WTC11 (cell line): ENCODE measurements around the gene ICOS. TPM values are rescaled to one million over a fixed set of nuclear protein-coding genes. Genes with fewer than 3 reads are reported as not detected.

Source experiments
- ATAC-seq: fragments of 200-7000 bp; cut with Tn5 transposase; 2 replicates; pipeline ENCODE4 v1.10.0; 2021; ENCODE audit warnings: mild to moderate bottlenecking, moderate library complexity
- CTCF ChIA-PET: fragments of 300-600 bp; sonication (Branson Sonifier 250); formaldehyde crosslinking; loops from one replicate; lab custom pipeline; 2021; ENCODE audit warnings: antibody characterized with exemption; lab: Charles Lee
- POLR2A ChIA-PET: fragments of 350-600 bp; sonication (Branson Sonifier 250); formaldehyde crosslinking; loops from one replicate; lab custom pipeline; 2021; ENCODE audit warnings: antibody characterized with exemption; lab: Charles Lee
- DNase-seq: peaks from one replicate; pipeline ENCODE4 v3.0.0; 2021; ENCODE audit warnings: low spot score
- H3K27ac Mint-ChIP-seq: 2 replicates; pipeline ENCODE4 v1.8.0; 2021; ENCODE audit warnings: mixed read lengths
- H3K27me3 Mint-ChIP-seq: 2 replicates; pipeline ENCODE4 v1.8.0; 2021; ENCODE audit warnings: low read depth, mild to moderate bottlenecking, moderate library complexity, mixed read lengths
- H3K36me3 Mint-ChIP-seq: 2 replicates; pipeline ENCODE4 v1.8.0; 2021; ENCODE audit warnings: mixed read lengths
- H3K4me1 Mint-ChIP-seq: 2 replicates; pipeline ENCODE4 v1.8.0; 2022; ENCODE audit warnings: mixed read lengths
- H3K4me3 Mint-ChIP-seq: 2 replicates; pipeline ENCODE4 v1.8.0; 2021; ENCODE audit warnings: mild to moderate bottlenecking, moderate library complexity, mixed read lengths
- H3K9me3 Mint-ChIP-seq: 2 replicates; pipeline ENCODE4 v1.8.0; 2021; ENCODE audit warnings: mixed read lengths
- ATF1 ChIP-seq: sonication (generic); formaldehyde crosslinking; IDR thresholded peaks from 2 replicates; pipeline ENCODE4 v1.8.1; 2023; ENCODE audit warnings: mild to moderate bottlenecking, moderate library complexity, missing genetic modification reagents
- CREM ChIP-seq: sonication (generic); formaldehyde crosslinking; IDR thresholded peaks from 2 replicates; pipeline ENCODE4 v1.8.1; 2022; ENCODE audit warnings: mild to moderate bottlenecking, missing genetic modification reagents, moderate library complexity
- ELF4 ChIP-seq: sonication (generic); formaldehyde crosslinking; IDR thresholded peaks from 2 replicates; pipeline ENCODE4 v1.8.1; 2022; ENCODE audit warnings: low read depth, mild to moderate bottlenecking, moderate library complexity, missing genetic modification reagents
- GRHL2 ChIP-seq: fragments of 250-450 bp; sonication (Bioruptor Pico); IDR thresholded peaks from 2 replicates; pipeline ENCODE4 v1.8.0; 2022; ENCODE audit warnings: mild to moderate bottlenecking, moderate library complexity; ENCODE audit not compliant: insufficient replicate concordance, severe bottlenecking
- JAZF1 ChIP-seq: fragments of 250-450 bp; sonication (Bioruptor Pico); IDR thresholded peaks from 2 replicates; pipeline ENCODE4 v1.9.0; 2021; ENCODE audit warnings: moderate library complexity, mild to moderate bottlenecking, inconsistent platforms
- NR1H2 ChIP-seq: sonication (generic); formaldehyde crosslinking; IDR thresholded peaks from 2 replicates; pipeline ENCODE4 v1.9.0; 2021; ENCODE audit warnings: mild to moderate bottlenecking, moderate library complexity, missing genetic modification reagents
- NR3C1 ChIP-seq: sonication (generic); formaldehyde crosslinking; conservative IDR thresholded peaks from 2 replicates; pipeline ENCODE4 v1.8.1; 2023; ENCODE audit warnings: low read depth, mild to moderate bottlenecking, missing genetic modification reagents
- OVOL2 ChIP-seq: fragments of 250-450 bp; sonication (Bioruptor Pico); IDR thresholded peaks from 2 replicates; pipeline ENCODE4 v1.9.0; 2021; ENCODE audit warnings: mild to moderate bottlenecking, borderline replicate concordance
- TEAD4 ChIP-seq: sonication (generic); formaldehyde crosslinking; IDR thresholded peaks from 2 replicates; pipeline ENCODE4 v1.8.0; 2022; ENCODE audit warnings: mild to moderate bottlenecking, missing genetic modification reagents
- ZNF232 ChIP-seq: sonication (generic); formaldehyde crosslinking; IDR thresholded peaks from 2 replicates; pipeline ENCODE4 v1.8.0; 2022; ENCODE audit warnings: mild to moderate bottlenecking, missing genetic modification reagents
- ZNF416 ChIP-seq: fragments of 250-450 bp; sonication (Bioruptor Pico); IDR thresholded peaks from 2 replicates; pipeline ENCODE4 v1.9.0; 2021; ENCODE audit warnings: mild to moderate bottlenecking, inconsistent platforms
- ZNF671 ChIP-seq: fragments of 250-450 bp; sonication (Bioruptor Pico); IDR thresholded peaks from 2 replicates; pipeline ENCODE4 v1.8.0; 2021; ENCODE audit warnings: mild to moderate bottlenecking
- total RNA-seq: library from RNA; stranded (reverse); gene quantifications from 3 replicates; pipeline ENCODE4 v1.2.3, GENCODE V29; 2021
- TF ChIP-seq, protein P1 (sequence below): sonication (generic); formaldehyde crosslinking; IDR thresholded peaks from 2 replicates; pipeline ENCODE4 v1.8.1; 2023; ENCODE audit warnings: mild to moderate bottlenecking, missing genetic modification reagents, moderate library complexity
- TF ChIP-seq, protein P2 (sequence below): sonication (generic); formaldehyde crosslinking; IDR thresholded peaks from 2 replicates; pipeline ENCODE4 v1.8.1; 2023; ENCODE audit warnings: mild to moderate bottlenecking, missing genetic modification reagents, borderline replicate concordance
- TF ChIP-seq, protein P3 (sequence below): fragments of 250-450 bp; sonication (Bioruptor Pico); IDR thresholded peaks from 2 replicates; pipeline ENCODE4 v1.9.0; 2021; ENCODE audit warnings: mild to moderate bottlenecking
- TF ChIP-seq, protein P4 (sequence below): fragments of 250-450 bp; sonication (Bioruptor Pico); conservative IDR thresholded peaks from 2 replicates; pipeline ENCODE4 v1.9.0; 2021; ENCODE audit warnings: mild to moderate bottlenecking
- TF ChIP-seq, protein P5 (sequence below): sonication (generic); formaldehyde crosslinking; IDR thresholded peaks from 2 replicates; pipeline ENCODE4 v1.8.0; 2022; ENCODE audit warnings: mild to moderate bottlenecking, missing genetic modification reagents
- TF ChIP-seq, protein P6 (sequence below): sonication (generic); formaldehyde crosslinking; IDR thresholded peaks from 2 replicates; pipeline ENCODE4 v1.8.0; 2023; ENCODE audit warnings: missing genetic modification reagents, mild to moderate bottlenecking, borderline replicate concordance
- TF ChIP-seq, protein P7 (sequence below): fragments of 200-600 bp; IDR thresholded peaks from 2 replicates; pipeline ENCODE4 v1.8.0; 2022; ENCODE audit warnings: antibody characterized with exemption

ICOS gene
- total RNA-seq, 1 experiment from 2014 or later = 0.11 TPM

DNA sequence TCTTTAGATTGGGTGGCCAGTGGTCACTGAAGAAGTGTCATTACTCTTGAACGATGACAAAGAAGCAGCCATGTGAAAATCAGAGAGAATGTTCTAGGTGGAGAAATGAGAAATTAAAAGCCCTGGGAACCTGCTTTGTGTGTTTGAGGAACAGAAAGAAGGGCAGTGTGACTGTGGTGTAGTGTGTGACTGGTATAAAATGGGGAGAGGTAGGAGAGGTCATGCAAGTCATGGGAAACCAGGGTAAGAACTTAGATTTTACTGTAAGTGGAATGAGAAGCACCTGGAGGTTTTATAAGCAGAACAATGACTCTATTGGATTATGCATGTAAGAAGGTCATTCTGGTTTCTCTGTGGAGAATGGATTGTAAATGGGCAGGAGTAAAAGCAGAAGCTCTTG is 12.2 kb downstream of the ICOS start:
- ChIA-PET POLR2A (no interaction called here), CTCF (no interaction called here)
- Mint-ChIP-seq H3K27ac (no peak overlapping the region), H3K4me1 (no peaks in the 10 kb centered on the region), H3K27me3 (no peaks in the 10 kb centered on the region), H3K9me3 (peaks cover 21% of the 10 kb centered on the region)
- DNase-seq = no peak
- no peak for ATAC-seq
- TF ChIP-seq ZNF232 (no peak), GRHL2 (CRISPR knock-in tag) (no peak), ZNF416 (CRISPR knock-in tag) (no peak)
- TF ChIP-seq, all 79 proteins: peak for 0
- H3K4me3 Mint-ChIP-seq = no peak overlapping the region
- H3K36me3 Mint-ChIP-seq = peaks cover 6% of the 10 kb centered on the region

DNA sequence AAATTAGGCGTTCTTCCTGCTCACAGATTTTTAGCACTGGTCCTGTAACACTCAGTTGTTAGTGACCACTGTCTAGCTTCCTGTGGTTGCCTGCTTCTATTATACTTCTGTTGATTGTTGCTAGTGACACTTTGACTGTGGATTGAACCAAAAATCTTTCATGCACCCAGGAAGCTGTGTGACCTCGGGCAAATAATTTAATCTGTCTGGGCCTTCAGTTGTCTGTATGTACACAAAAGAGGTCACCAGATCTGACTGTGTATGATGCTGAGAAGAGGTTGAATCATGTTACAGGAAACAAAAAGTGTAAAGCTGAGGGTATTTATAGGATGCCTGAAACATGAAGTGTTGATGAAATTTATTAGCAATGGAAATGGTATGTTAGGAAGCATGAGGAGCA is 12.7 kb downstream of the ICOS start:
- no peak for TF ChIP-seq ZNF671
- TF ChIP-seq, protein P1, sequence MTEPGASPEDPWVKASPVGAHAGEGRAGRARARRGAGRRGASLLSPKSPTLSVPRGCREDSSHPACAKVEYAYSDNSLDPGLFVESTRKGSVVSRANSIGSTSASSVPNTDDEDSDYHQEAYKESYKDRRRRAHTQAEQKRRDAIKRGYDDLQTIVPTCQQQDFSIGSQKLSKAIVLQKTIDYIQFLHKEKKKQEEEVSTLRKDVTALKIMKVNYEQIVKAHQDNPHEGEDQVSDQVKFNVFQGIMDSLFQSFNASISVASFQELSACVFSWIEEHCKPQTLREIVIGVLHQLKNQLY (CRISPR knock-in tag) = no peak
- no peak for TF ChIP-seq ELF4 (CRISPR knock-in tag)
- TF ChIP-seq OVOL2 (CRISPR knock-in tag) = no peak
- TF ChIP-seq, protein P2, sequence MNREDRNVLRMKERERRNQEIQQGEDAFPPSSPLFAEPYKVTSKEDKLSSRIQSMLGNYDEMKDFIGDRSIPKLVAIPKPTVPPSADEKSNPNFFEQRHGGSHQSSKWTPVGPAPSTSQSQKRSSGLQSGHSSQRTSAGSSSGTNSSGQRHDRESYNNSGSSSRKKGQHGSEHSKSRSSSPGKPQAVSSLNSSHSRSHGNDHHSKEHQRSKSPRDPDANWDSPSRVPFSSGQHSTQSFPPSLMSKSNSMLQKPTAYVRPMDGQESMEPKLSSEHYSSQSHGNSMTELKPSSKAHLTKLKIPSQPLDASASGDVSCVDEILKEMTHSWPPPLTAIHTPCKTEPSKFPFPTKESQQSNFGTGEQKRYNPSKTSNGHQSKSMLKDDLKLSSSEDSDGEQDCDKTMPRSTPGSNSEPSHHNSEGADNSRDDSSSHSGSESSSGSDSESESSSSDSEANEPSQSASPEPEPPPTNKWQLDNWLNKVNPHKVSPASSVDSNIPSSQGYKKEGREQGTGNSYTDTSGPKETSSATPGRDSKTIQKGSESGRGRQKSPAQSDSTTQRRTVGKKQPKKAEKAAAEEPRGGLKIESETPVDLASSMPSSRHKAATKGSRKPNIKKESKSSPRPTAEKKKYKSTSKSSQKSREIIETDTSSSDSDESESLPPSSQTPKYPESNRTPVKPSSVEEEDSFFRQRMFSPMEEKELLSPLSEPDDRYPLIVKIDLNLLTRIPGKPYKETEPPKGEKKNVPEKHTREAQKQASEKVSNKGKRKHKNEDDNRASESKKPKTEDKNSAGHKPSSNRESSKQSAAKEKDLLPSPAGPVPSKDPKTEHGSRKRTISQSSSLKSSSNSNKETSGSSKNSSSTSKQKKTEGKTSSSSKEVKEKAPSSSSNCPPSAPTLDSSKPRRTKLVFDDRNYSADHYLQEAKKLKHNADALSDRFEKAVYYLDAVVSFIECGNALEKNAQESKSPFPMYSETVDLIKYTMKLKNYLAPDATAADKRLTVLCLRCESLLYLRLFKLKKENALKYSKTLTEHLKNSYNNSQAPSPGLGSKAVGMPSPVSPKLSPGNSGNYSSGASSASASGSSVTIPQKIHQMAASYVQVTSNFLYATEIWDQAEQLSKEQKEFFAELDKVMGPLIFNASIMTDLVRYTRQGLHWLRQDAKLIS (CRISPR knock-in tag) = no peak
- no peak for TF ChIP-seq TEAD4 (CRISPR knock-in tag)
- TF ChIP-seq, protein P3, sequence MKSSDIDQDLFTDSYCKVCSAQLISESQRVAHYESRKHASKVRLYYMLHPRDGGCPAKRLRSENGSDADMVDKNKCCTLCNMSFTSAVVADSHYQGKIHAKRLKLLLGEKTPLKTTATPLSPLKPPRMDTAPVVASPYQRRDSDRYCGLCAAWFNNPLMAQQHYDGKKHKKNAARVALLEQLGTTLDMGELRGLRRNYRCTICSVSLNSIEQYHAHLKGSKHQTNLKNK = no peak
- no peak for TF ChIP-seq JAZF1 (CRISPR knock-in tag)
- ATAC-seq = no peak
- DNase-seq = no peak
- peaks cover 2% of the 10 kb centered on the region for H3K36me3 Mint-ChIP-seq
- H3K4me3 Mint-ChIP-seq = no peak overlapping the region
- POLR2A ChIA-PET = no interaction called here
- CTCF ChIA-PET = no interaction called here
- no peaks in the 10 kb centered on the region for H3K4me1 Mint-ChIP-seq
- no peaks in the 10 kb centered on the region for H3K27me3 Mint-ChIP-seq
- H3K9me3 Mint-ChIP-seq = peaks cover 17% of the 10 kb centered on the region
- H3K27ac Mint-ChIP-seq = no peak overlapping the region

DNA sequence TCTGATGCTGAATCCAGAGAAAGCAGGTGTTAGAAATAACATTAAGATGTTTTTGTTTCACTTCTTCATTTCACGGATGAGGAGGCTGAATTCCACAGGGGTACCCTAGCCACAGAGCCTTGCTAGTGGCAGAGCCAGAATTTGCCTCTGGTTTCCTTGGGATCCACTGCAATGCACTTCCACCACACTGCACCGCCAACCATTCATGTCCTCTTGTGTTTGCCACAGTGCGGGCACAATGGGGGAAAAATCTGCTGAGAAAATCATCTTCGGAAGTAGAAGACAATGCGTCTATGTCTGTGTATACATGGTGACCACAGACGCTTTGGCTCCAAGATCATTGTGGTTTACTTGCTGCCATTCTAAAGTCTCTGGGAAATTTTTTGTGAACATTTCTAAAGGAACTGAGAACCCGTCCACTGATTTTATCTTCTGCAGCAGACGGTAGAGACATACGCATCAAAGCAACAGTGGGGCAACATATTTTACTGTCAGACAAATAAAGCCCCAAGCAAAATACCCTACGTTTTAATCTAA is 14.9 kb downstream of the ICOS start:
- CTCF ChIA-PET = no interaction called here
- no peaks in the 10 kb centered on the region for H3K4me1 Mint-ChIP-seq
- no peak for ATAC-seq
- POLR2A ChIA-PET = no interaction called here
- no peak overlapping the region for H3K27ac Mint-ChIP-seq
- no peak for DNase-seq
- no peak overlapping the region for H3K4me3 Mint-ChIP-seq
- H3K9me3 Mint-ChIP-seq = peaks cover 7% of the 10 kb centered on the region; the same call in 1 of the 2 replicates
- no peaks in the 10 kb centered on the region for H3K27me3 Mint-ChIP-seq
- H3K36me3 Mint-ChIP-seq = no peaks in the 10 kb centered on the region
- TF ChIP-seq, protein P4, sequence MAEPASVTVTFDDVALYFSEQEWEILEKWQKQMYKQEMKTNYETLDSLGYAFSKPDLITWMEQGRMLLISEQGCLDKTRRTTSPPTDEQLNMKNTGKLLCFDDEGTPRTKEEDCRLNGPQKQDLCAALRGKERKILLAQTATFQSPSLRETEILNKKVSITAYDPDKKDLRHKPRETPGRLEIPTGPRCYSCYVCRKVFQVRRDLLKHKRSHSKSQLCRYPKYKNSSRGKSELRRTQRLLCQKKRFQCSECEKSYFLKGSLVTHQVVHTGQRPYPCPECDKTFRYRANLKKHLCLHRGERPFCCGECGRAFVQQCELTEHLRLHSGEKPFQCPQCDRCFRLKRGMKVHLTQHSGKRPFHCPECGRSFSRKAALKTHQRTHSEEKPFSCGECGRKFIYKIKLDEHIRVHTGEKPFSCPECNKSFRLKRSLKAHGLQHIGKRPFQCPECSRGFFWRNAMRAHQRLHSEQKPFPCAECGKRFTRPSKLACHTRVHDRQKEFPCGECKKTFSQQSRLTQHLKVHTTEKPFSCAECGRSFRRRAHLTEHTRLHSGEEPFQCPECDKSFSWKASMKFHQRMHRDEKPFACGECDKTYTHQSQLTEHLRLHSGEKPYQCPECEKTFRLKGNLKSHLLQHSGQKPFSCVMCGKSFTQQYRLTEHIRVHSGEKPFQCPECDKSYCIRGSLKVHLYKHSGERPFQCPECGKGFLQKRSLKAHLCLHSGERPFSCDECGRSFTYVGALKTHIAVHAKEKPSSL (CRISPR knock-in tag) = no peak
- TF ChIP-seq ZNF416 (CRISPR knock-in tag) = no peak
- no peak for TF ChIP-seq NR3C1 (CRISPR knock-in tag)
- no peak for TF ChIP-seq ATF1 (CRISPR knock-in tag)
- TF ChIP-seq, protein P5, sequence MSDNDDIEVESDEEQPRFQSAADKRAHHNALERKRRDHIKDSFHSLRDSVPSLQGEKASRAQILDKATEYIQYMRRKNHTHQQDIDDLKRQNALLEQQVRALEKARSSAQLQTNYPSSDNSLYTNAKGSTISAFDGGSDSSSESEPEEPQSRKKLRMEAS (CRISPR knock-in tag) = no peak
- TF ChIP-seq NR1H2 (CRISPR knock-in tag) = no peak
- no peak for TF ChIP-seq CREM (CRISPR knock-in tag)
- TF ChIP-seq, protein P6, sequence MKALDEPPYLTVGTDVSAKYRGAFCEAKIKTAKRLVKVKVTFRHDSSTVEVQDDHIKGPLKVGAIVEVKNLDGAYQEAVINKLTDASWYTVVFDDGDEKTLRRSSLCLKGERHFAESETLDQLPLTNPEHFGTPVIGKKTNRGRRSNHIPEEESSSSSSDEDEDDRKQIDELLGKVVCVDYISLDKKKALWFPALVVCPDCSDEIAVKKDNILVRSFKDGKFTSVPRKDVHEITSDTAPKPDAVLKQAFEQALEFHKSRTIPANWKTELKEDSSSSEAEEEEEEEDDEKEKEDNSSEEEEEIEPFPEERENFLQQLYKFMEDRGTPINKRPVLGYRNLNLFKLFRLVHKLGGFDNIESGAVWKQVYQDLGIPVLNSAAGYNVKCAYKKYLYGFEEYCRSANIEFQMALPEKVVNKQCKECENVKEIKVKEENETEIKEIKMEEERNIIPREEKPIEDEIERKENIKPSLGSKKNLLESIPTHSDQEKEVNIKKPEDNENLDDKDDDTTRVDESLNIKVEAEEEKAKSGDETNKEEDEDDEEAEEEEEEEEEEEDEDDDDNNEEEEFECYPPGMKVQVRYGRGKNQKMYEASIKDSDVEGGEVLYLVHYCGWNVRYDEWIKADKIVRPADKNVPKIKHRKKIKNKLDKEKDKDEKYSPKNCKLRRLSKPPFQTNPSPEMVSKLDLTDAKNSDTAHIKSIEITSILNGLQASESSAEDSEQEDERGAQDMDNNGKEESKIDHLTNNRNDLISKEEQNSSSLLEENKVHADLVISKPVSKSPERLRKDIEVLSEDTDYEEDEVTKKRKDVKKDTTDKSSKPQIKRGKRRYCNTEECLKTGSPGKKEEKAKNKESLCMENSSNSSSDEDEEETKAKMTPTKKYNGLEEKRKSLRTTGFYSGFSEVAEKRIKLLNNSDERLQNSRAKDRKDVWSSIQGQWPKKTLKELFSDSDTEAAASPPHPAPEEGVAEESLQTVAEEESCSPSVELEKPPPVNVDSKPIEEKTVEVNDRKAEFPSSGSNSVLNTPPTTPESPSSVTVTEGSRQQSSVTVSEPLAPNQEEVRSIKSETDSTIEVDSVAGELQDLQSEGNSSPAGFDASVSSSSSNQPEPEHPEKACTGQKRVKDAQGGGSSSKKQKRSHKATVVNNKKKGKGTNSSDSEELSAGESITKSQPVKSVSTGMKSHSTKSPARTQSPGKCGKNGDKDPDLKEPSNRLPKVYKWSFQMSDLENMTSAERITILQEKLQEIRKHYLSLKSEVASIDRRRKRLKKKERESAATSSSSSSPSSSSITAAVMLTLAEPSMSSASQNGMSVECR (CRISPR knock-in tag) = no peak
- TF ChIP-seq, protein P7, sequence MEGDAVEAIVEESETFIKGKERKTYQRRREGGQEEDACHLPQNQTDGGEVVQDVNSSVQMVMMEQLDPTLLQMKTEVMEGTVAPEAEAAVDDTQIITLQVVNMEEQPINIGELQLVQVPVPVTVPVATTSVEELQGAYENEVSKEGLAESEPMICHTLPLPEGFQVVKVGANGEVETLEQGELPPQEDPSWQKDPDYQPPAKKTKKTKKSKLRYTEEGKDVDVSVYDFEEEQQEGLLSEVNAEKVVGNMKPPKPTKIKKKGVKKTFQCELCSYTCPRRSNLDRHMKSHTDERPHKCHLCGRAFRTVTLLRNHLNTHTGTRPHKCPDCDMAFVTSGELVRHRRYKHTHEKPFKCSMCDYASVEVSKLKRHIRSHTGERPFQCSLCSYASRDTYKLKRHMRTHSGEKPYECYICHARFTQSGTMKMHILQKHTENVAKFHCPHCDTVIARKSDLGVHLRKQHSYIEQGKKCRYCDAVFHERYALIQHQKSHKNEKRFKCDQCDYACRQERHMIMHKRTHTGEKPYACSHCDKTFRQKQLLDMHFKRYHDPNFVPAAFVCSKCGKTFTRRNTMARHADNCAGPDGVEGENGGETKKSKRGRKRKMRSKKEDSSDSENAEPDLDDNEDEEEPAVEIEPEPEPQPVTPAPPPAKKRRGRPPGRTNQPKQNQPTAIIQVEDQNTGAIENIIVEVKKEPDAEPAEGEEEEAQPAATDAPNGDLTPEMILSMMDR = no peak
